GM12878 (cell line): ENCODE results near the gene TLCD3B. TPM values are rescaled to one million over a fixed set of nuclear protein-coding genes. Genes with fewer than 3 reads are reported as not detected.

ENCODE experiments used
- ATAC-seq: fragments of 200-7000 bp; cut with Tn5 transposase; 3 replicates; pipeline ENCODE4 v1.9.1; 2020; ENCODE audit warnings: mild to moderate bottlenecking, moderate library complexity
- BruUV-seq: library from RNA; stranded (reverse); fragments of 400-500 nt; replicated peaks from 2 replicates; lab custom pipeline; 2021; lab: Mats Ljungman, UMichigan
- CTCF ChIA-PET: fragments of 300-600 bp; sonication (Branson Sonifier 250); formaldehyde crosslinking; extraction: SDS; loops from one replicate; lab custom pipeline; 2021; ENCODE audit warnings: inconsistent platforms; lab: Yijun Ruan, JAX
- POLR2A ChIA-PET: fragments of 350-600 bp; formaldehyde crosslinking; extraction: SDS; loops from one replicate; lab custom pipeline; 2021; ENCODE audit warnings: inconsistent platforms; lab: Charles Lee
- RAD21 ChIA-PET: fragments of 300-600 bp; sonication (Branson Sonifier 250); formaldehyde crosslinking; loops from one replicate; lab custom pipeline; 2023; ENCODE audit warnings: antibody characterized with exemption; ENCODE audit not compliant: unreplicated experiment; lab: Charles Lee
- SMC1A ChIA-PET: fragments of 300-600 bp; sonication (Branson Sonifier 250); formaldehyde crosslinking; loops from one replicate; lab custom pipeline; 2023; ENCODE audit not compliant: unreplicated experiment, uncharacterized antibody; lab: Charles Lee
- DNase-seq: peaks from one replicate; pipeline ENCODE4 v3.0.0-alpha.2; 2011; ENCODE audit warnings: low read depth, low spot score
- FAIRE-seq: peaks from 3 replicates; lab custom pipeline; 2011; peaks lifted over from hg19 to GRCh38; lab: Jason Lieb, UNC
- H2AFZ ChIP-seq: 2 replicates; pipeline ENCODE4 v1.6.0; 2011; ENCODE audit warnings: low read depth, low read length, control low read depth; ENCODE audit not compliant: control insufficient read depth
- H3K27ac ChIP-seq: 2 replicates; pipeline ENCODE4 v1.5.1; 2011; ENCODE audit warnings: control low read depth; ENCODE audit not compliant: control insufficient read depth, insufficient read depth
- H3K27me3 ChIP-seq, 2 experiments: replicated peaks in 1 of 2; 2 replicates each; pipeline versions ENCODE4 v1.6.0 to v1.6.1; 2011; ENCODE audit warnings: low read length in 1 of 2; ENCODE audit not compliant: control insufficient read depth in 2 of 2, insufficient read depth in 2 of 2
- H3K36me3 ChIP-seq, 2 experiments: 2 replicates each; pipeline ENCODE4 v1.5.1; 2011; ENCODE audit warnings: low read length in 1 of 2; ENCODE audit not compliant: control insufficient read depth in 2 of 2, insufficient read depth in 2 of 2
- H3K4me1 ChIP-seq: 2 replicates; pipeline ENCODE4 v1.6.1; 2011; ENCODE audit warnings: mild to moderate bottlenecking, low read length, moderate library complexity, mixed read lengths; ENCODE audit not compliant: control insufficient read depth, insufficient read depth
- H3K4me2 ChIP-seq: 2 replicates; pipeline ENCODE4 v1.6.0; 2011; ENCODE audit warnings: control low read depth; ENCODE audit not compliant: control insufficient read depth, insufficient read depth
- H3K4me3 ChIP-seq: fragments of 200-600 bp; sonication (generic); 2 replicates; pipeline ENCODE4 v1.5.1; 2016
- H3K79me2 ChIP-seq: 2 replicates; pipeline ENCODE4 v1.6.0; 2011; ENCODE audit warnings: low read length; ENCODE audit not compliant: control insufficient read depth, insufficient read depth
- H3K9ac ChIP-seq: 2 replicates; pipeline ENCODE4 v1.8.0; 2011; ENCODE audit warnings: low read length, control low read depth, mixed read lengths; ENCODE audit not compliant: control insufficient read depth, insufficient read depth
- H3K9me3 ChIP-seq: replicated peaks from 3 replicates; pipeline ENCODE4 v1.5.1; 2011; ENCODE audit warnings: mild to moderate bottlenecking, low read length; ENCODE audit not compliant: control insufficient read depth, insufficient read depth
- H4K20me1 ChIP-seq: 2 replicates; pipeline ENCODE4 v1.6.0; 2011; ENCODE audit not compliant: control insufficient read depth, insufficient read depth
- ETV6 ChIP-seq, 2 experiments: fragments of 450-650 bp in 1 of 2; IDR thresholded peaks in 1 of 2; conservative IDR thresholded peaks in 1 of 2; 2 replicates each; pipeline ENCODE4 v1.6.1; 2014; ENCODE audit warnings: antibody characterized with exemption in 1 of 2, borderline replicate concordance in 1 of 2, low read depth in 1 of 2, mild to moderate bottlenecking in 1 of 2, moderate library complexity in 1 of 2
- FOXM1 ChIP-seq: IDR thresholded peaks from 2 replicates; pipeline ENCODE4 v1.6.1; 2012; ENCODE audit warnings: low read depth, mild to moderate bottlenecking, inconsistent platforms, low read length, moderate library complexity
- JUND ChIP-seq: IDR thresholded peaks from 2 replicates; pipeline ENCODE4 v1.6.1; 2012; ENCODE audit warnings: low read depth, mild to moderate bottlenecking, low read length, improper control_type of control experiment, moderate library complexity
- KDM1A ChIP-seq: fragments of 200-600 bp; sonication (generic); IDR thresholded peaks from 2 replicates; pipeline ENCODE4 v1.6.1; 2016; ENCODE audit warnings: borderline replicate concordance
- LARP7 ChIP-seq: fragments of 450-650 bp; IDR thresholded peaks from 2 replicates; pipeline ENCODE4 v1.6.1; 2017; ENCODE audit warnings: mild to moderate bottlenecking
- RAD51 ChIP-seq: fragments of 450-650 bp; IDR thresholded peaks from 2 replicates; pipeline ENCODE4 v1.6.1; 2016; ENCODE audit warnings: moderate library complexity, mild to moderate bottlenecking, inconsistent platforms
- SPI1 ChIP-seq: IDR thresholded peaks from 2 replicates; pipeline ENCODE4 v1.6.1; 2011; ENCODE audit warnings: low read depth, mild to moderate bottlenecking, low read length, moderate library complexity, borderline replicate concordance; ENCODE audit not compliant: insufficient read depth
- USF2 ChIP-seq: IDR thresholded peaks from 2 replicates; pipeline ENCODE4 v1.6.1; 2011; ENCODE audit warnings: low read depth, low read length, improper control_type of control experiment, borderline replicate concordance
- ZBTB33 ChIP-seq: fragments of 450-650 bp; IDR thresholded peaks from 2 replicates; pipeline ENCODE4 v1.6.1; 2017; ENCODE audit warnings: mild to moderate bottlenecking
- ZNF217 ChIP-seq: fragments of 450-650 bp; IDR thresholded peaks from 2 replicates; pipeline ENCODE4 v1.6.1; 2017; ENCODE audit warnings: antibody characterized with exemption, mild to moderate bottlenecking
- WGBS: methylation state at CpG from one replicate; pipeline ENCODE4 v1.1.6; 2016; ENCODE audit warnings: low lambda C conversion rate; ENCODE audit not compliant: insufficient replicate concordance, insufficient coverage; ENCODE audit errors: missing lambda C conversion rate; 5-methylcytosine and 5-hydroxymethylcytosine counted together
- in situ Hi-C: fragments of 300-500 bp; cut with MboI; formaldehyde crosslinking; loops from 9 replicates; pipeline ENCODE4 v1.14.3; 2018; ENCODE audit warnings: mixed read lengths
- intact Hi-C: fragments of 100-400 bp; cut with micrococcal nuclease; formaldehyde crosslinking; loops from one replicate; pipeline ENCODE4 v1.14.2; 2022; ENCODE audit not compliant: unreplicated experiment
- polyA plus RNA-seq, 11 experiments: library from polyadenylated mRNA; depleted of rRNA in 4 of 11; unstranded in 6 of 11; stranded (reverse) in 5 of 11; fragments of >200 nt; fragmentation: Nextera tagmentation in 4 of 11; fragmentation: Illumina TruSeq in 1 of 11; extraction: Ambion mirVana in 4 of 11; extraction: Trizol in 1 of 11; gene quantifications; 1 replicate in 1 of 11; 2 replicates in 10 of 11; pipeline versions ENCODE4 v1.2.1 to v1.2.3, GENCODE V29; 2011 to 2016; ENCODE audit warnings: inconsistent platforms in 2 of 11, missing spikeins in 2 of 11, low read depth in 1 of 11
- total RNA-seq, 4 experiments: library from RNA; depleted of rRNA in 3 of 4; stranded (reverse); fragments of >200 nt in 3 of 4; fragmentation: Illumina TruSeq in 1 of 4; extraction: Trizol in 1 of 4; gene quantifications; 2 replicates each; pipeline versions ENCODE4 v1.2.1 to v1.2.3, GENCODE V29; 2013 to 2021

TLCD3B gene
- total and polyA plus RNA-seq, 10 of the 15 experiments (the other 5 are each of a cell fraction or from before 2014, with no cell fraction given), result 0.05 to 0.51 (median 0.18) TPM; not detected in 4

GRCh38 chr16:29994600-29995323 lies 36.3 kb downstream of the TLCD3B start:
- in situ Hi-C loops (no loop called here), intact Hi-C loops (no loop called here)
- TF ChIP-seq LARP7 (peak; percentile 17; the same call in 1 of the 2 replicates), ZNF217 (no peak)
- ChIA-PET RAD21 (interaction anchor here (0.6 to 1.4 kb wide), 3 partner anchors 22 to 1502 kb away, joined by 3 to 5 read pairs (median 3); no protein-coding TSS in a partner anchor), CTCF (interaction anchor here (0.9 to 1.9 kb wide), 4 partner anchors 22 to 78 kb away, joined by 3 to 6 read pairs (median 4); partner anchors contain the start of genes TAOK2 and TMEM219), SMC1A (interaction anchor here (1.3 to 1.9 kb wide), 2 partner anchors 22 to 32 kb away, joined by 3 to 9 read pairs; partner anchors contain the start of genes TAOK2 and TMEM219), POLR2A (interaction anchor here (0.5 to 2.8 kb wide), 9 partner anchors 19 to 69 kb away, joined by 3 to 16 read pairs (median 6); partner anchors contain the start of genes KCTD13, TAOK2 and TMEM219)
- peaks cover 19% of the 10 kb centered on the region for H3K79me2 ChIP-seq
- H2AFZ ChIP-seq, result peak overlapping the region; percentile 98
- H3K36me3 ChIP-seq, result peaks cover 8 to 15% of the 10 kb centered on the region in 2 experiments
- FAIRE-seq, result no peak
- 10% methylated on average over 24 of the region's 24 CpGs for WGBS
- H3K4me2 ChIP-seq, result peak overlapping the region; percentile 82
- H3K4me1 ChIP-seq, result peaks cover 9% of the 10 kb centered on the region
- H3K9ac ChIP-seq, result peak overlapping the region; percentile 88
- H4K20me1 ChIP-seq, result no peaks in the 10 kb centered on the region
- H3K4me3 ChIP-seq, result peak overlapping the region; percentile 81
- no peaks in the 10 kb centered on the region for H3K9me3 ChIP-seq
- DNase-seq, result no peak
- H3K27ac ChIP-seq, result peak overlapping the region; percentile 91
- no peaks in the 10 kb centered on the region for H3K27me3 ChIP-seq
- peak; percentile 75 for ATAC-seq
- no TSS peak for BruUV-seq

- CTCF ChIA-PET, result interaction anchor here (0.9 to 1.9 kb wide), 2 partner anchors 21 to 77 kb away, joined by 3 to 6 read pairs; partner anchors contain the start of gene TAOK2
- 94% methylated on average over 9 of the region's 9 CpGs for WGBS
- RAD21 ChIA-PET, result interaction anchor here (0.7 to 0.8 kb wide), 2 partner anchors 8 to 22 kb away, joined by 3 read pairs; no protein-coding TSS in a partner anchor
- no peak for DNase-seq
- Histone ChIP-seq H3K4me1 (peaks cover 9% of the 10 kb centered on the region), H3K27ac (no peak overlapping the region; the same call in 1 of the 2 replicates), H3K9ac (peak overlapping the region; percentile 88), H3K4me2 (peak overlapping the region; percentile 82), H3K27me3 (no peaks in the 10 kb centered on the region), H3K9me3 (no peaks in the 10 kb centered on the region), H3K79me2 (peaks cover 19% of the 10 kb centered on the region), H3K4me3 (peak overlapping the region; percentile 81; the same call in 1 of the 2 replicates), H3K36me3 (peaks cover 6 to 18% of the 10 kb centered on the region in 2 experiments), H2AFZ (no peak overlapping the region), H4K20me1 (no peaks in the 10 kb centered on the region)
- no peak for TF ChIP-seq ZBTB33
- TF ChIP-seq JUND, result no peak
- TF ChIP-seq ETV6 (conservative IDR thresholded peaks at IDR 0.05 in 1 of 2, IDR thresholded peaks at IDR 0.05 in 1 of 2; ENCODE audit: borderline replicate concordance in 1 of 2, low read depth in 1 of 2), result no peak
- TF ChIP-seq KDM1A, result no peak
- no peak for TF ChIP-seq SPI1
- no peak for TF ChIP-seq USF2
- no peak for TF ChIP-seq RAD51
- no peak for TF ChIP-seq FOXM1
- POLR2A ChIA-PET, result interaction anchor here (1.0 to 2.8 kb wide), 5 partner anchors 18 to 69 kb away, joined by 3 to 10 read pairs (median 8); partner anchors contain the start of genes KCTD13 and TAOK2
- ATAC-seq, result no peak
- intact Hi-C loops, result no loop called here
- BruUV-seq, result TSS peak; percentile 89
- in situ Hi-C loops, result no loop called here
- SMC1A ChIA-PET, result interaction anchor here (0.7 to 1.9 kb wide), 3 partner anchors 19 to 61 kb away, joined by 3 to 9 read pairs (median 4); partner anchors contain the start of gene TAOK2
- no peak for FAIRE-seq
These were observed 37.0 kb downstream of the TLCD3B start for GRCh38 chr16:29993903-29994599.
